Measurements from ENCODE around the gene PCIF1.

GRCh38 chr20:45968801-45969711 lies 34.6 kb downstream of the PCIF1 start:
- TF ChIP-seq EP300 (IDR thresholded peaks at IDR 0.05), result no peak
- no peak for TF ChIP-seq CTCF (IDR thresholded peaks at IDR 0.05)
- TF ChIP-seq POLR2AphosphoS5 (IDR thresholded peaks at IDR 0.05), result no peak
